ENCODE results near the gene ATP6V0A1.

- TF ChIP-seq CTCF (conservative IDR thresholded peaks at IDR 0.05; ENCODE audit: low read depth, low read length): no peak
- TF ChIP-seq EZH2 (IDR thresholded peaks at IDR 0.05; ENCODE audit: borderline replicate concordance, low read depth, low read length, poor library complexity, severe bottlenecking): no peak
These were observed 70.4 kb downstream of the ATP6V0A1 start for GRCh38 chr17:42529061-42529460.
